IMR-90 (cell line): ENCODE data around the gene TOR1AIP2. TPM values are rescaled to one million over a fixed set of nuclear protein-coding genes. Genes with fewer than 3 reads are reported as not detected.
A peak's percentile ranks its signal among the peaks of the same experiment; 100 is the strongest.

Experiments used
- ATAC-seq: fragments of 200-7000 bp; cut with Tn5 transposase; 2 replicates; pipeline ENCODE4 v1.9.1; 2020; ENCODE audit warnings: low read depth, mild to moderate bottlenecking, moderate library complexity
- BruUV-seq: library from RNA; stranded (reverse); fragments of 400-500 nt; replicated peaks from 2 replicates; lab custom pipeline; 2021; lab: Mats Ljungman, UMichigan
- CTCF ChIA-PET: fragments of 300-600 bp; formaldehyde crosslinking; extraction: SDS; loops from one replicate; lab custom pipeline; 2021; ENCODE audit warnings: antibody characterized with exemption; lab: Yijun Ruan, JAX
- POLR2A ChIA-PET: fragments of 300-600 bp; sonication (Branson Sonifier 250); formaldehyde crosslinking; loops from one replicate; lab custom pipeline; 2022; ENCODE audit warnings: antibody characterized with exemption; ENCODE audit not compliant: unreplicated experiment; lab: Charles Lee
- DNase-seq: peaks from one replicate; pipeline ENCODE4 v3.0.0; 2013
- H2AFZ ChIP-seq: replicated peaks from 2 replicates; pipeline ENCODE3; 2013; ENCODE audit warnings: low read length, mild to moderate bottlenecking; ENCODE audit not compliant: poor library complexity
- H2AK5ac ChIP-seq: 2 replicates; pipeline ENCODE4 v1.6.1; 2013; ENCODE audit warnings: low read depth, low read length, inconsistent platforms
- H2AK9ac ChIP-seq: replicated peaks from 2 replicates; pipeline ENCODE3; 2013; ENCODE audit warnings: mild to moderate bottlenecking, low read depth, low read length, moderate library complexity; ENCODE audit not compliant: poor library complexity
- H2BK120ac ChIP-seq: 2 replicates; pipeline ENCODE4 v1.6.1; 2013; ENCODE audit warnings: low read depth, low read length, inconsistent platforms
- H2BK15ac ChIP-seq: 3 replicates; pipeline ENCODE4 v1.6.1; 2013; ENCODE audit warnings: low read depth, low read length, inconsistent platforms
- H2BK20ac ChIP-seq: 2 replicates; pipeline ENCODE4 v1.6.1; 2013; ENCODE audit warnings: low read depth, mild to moderate bottlenecking, inconsistent platforms, low read length, moderate library complexity
- H2BK5ac ChIP-seq: 2 replicates; pipeline ENCODE4 v1.6.1; 2013; ENCODE audit warnings: mild to moderate bottlenecking, low read depth, low read length, inconsistent platforms; ENCODE audit not compliant: poor library complexity, severe bottlenecking
- H3K14ac ChIP-seq: replicated peaks from 2 replicates; pipeline ENCODE4 v1.6.1; 2013; ENCODE audit warnings: low read depth, low read length, inconsistent platforms
- H3K18ac ChIP-seq: 2 replicates; pipeline ENCODE4 v1.6.1; 2013; ENCODE audit warnings: low read depth, low read length, control low read depth
- H3K23ac ChIP-seq: 2 replicates; pipeline ENCODE4 v1.6.1; 2013; ENCODE audit warnings: low read depth, low read length, inconsistent platforms
- H3K27ac ChIP-seq: 2 replicates; pipeline ENCODE4 v1.5.1; 2013; ENCODE audit warnings: mild to moderate bottlenecking, control low read depth, low read length; ENCODE audit not compliant: insufficient read depth
- H3K27me3 ChIP-seq: 2 replicates; pipeline ENCODE4 v1.6.1; 2013; ENCODE audit warnings: low read length; ENCODE audit not compliant: control insufficient read depth, insufficient read depth
- H3K36me3 ChIP-seq: 2 replicates; pipeline ENCODE4 v1.6.1; 2013; ENCODE audit warnings: low read length, mixed read lengths; ENCODE audit not compliant: control insufficient read depth, insufficient read depth
- H3K4ac ChIP-seq: 2 replicates; pipeline ENCODE4 v1.6.1; 2013; ENCODE audit warnings: low read depth, low read length, inconsistent platforms
- H3K4me1 ChIP-seq: 2 replicates; pipeline ENCODE4 v1.6.1; 2013; ENCODE audit warnings: low read length, mixed read lengths; ENCODE audit not compliant: control insufficient read depth, insufficient read depth
- H3K4me2 ChIP-seq: 2 replicates; pipeline ENCODE4 v1.6.1; 2013; ENCODE audit warnings: low read depth, mild to moderate bottlenecking, control low read depth, low read length, moderate library complexity
- H3K4me3 ChIP-seq: 2 replicates; pipeline ENCODE4 v1.5.1; 2013; ENCODE audit warnings: low read depth, mild to moderate bottlenecking, control low read depth, low read length, moderate library complexity; ENCODE audit not compliant: insufficient read depth
- H3K56ac ChIP-seq: 2 replicates; pipeline ENCODE4 v1.6.1; 2013; ENCODE audit warnings: low read length, inconsistent platforms; ENCODE audit not compliant: insufficient read depth; ENCODE audit errors: extremely low read depth
- H3K79me1 ChIP-seq, 2 experiments: 2 replicates each; pipeline ENCODE4 v1.6.1; 2013; ENCODE audit warnings: low read length in 2 of 2, inconsistent platforms in 1 of 2, low read depth in 1 of 2
- H3K9ac ChIP-seq: 2 replicates; pipeline ENCODE4 v1.6.1; 2013; ENCODE audit warnings: low read depth, low read length, control low read depth
- H3K9me1 ChIP-seq: 2 replicates; pipeline ENCODE4 v1.6.1; 2013; ENCODE audit warnings: low read length, inconsistent platforms; ENCODE audit not compliant: insufficient read depth
- H3K9me3 ChIP-seq: 2 replicates; pipeline ENCODE4 v1.6.1; 2013; ENCODE audit warnings: low read length; ENCODE audit not compliant: control insufficient read depth, insufficient read depth
- H4K20me1 ChIP-seq: 2 replicates; pipeline ENCODE4 v1.6.1; 2013; ENCODE audit warnings: low read length, inconsistent platforms; ENCODE audit not compliant: insufficient read depth
- H4K5ac ChIP-seq: 2 replicates; pipeline ENCODE4 v1.6.1; 2013; ENCODE audit warnings: mild to moderate bottlenecking, low read depth, low read length, control low read depth
- H4K8ac ChIP-seq, 2 experiments: 2 replicates each; pipeline ENCODE4 v1.6.1; 2013; ENCODE audit warnings: low read depth in 2 of 2, low read length in 2 of 2, control low read depth in 1 of 2, inconsistent platforms in 1 of 2
- H4K91ac ChIP-seq: 2 replicates; pipeline ENCODE4 v1.6.1; 2013; ENCODE audit warnings: low read depth, low read length, inconsistent platforms; ENCODE audit not compliant: insufficient read depth
- MAFK ChIP-seq: IDR thresholded peaks from 2 replicates; pipeline ENCODE4 v1.6.1; 2012; ENCODE audit warnings: low read depth, low read length, improper control_type of control experiment
- MAZ ChIP-seq: IDR thresholded peaks from 2 replicates; pipeline ENCODE4 v1.6.1; 2012; ENCODE audit warnings: low read depth, mild to moderate bottlenecking, low read length, improper control_type of control experiment, moderate library complexity, borderline replicate concordance
- NFE2L2 ChIP-seq: fragments of 150-350 bp; IDR thresholded peaks from 2 replicates; pipeline ENCODE4 v1.6.1; 2016; ENCODE audit warnings: low read depth, mild to moderate bottlenecking, low read length
- WGBS, 2 experiments: methylation state at CpG; one replicate each; pipeline versions ENCODE4 v1.1.5 to v1.1.7; 2013; ENCODE audit warnings: missing lambda C conversion rate in 2 of 2; ENCODE audit not compliant: insufficient read length in 1 of 2; ENCODE audit errors: extremely low coverage in 2 of 2; 5-methylcytosine and 5-hydroxymethylcytosine counted together
- dilution Hi-C: fragments of 300-500 bp; cut with HindIII; formaldehyde crosslinking; loops from one replicate; pipeline ENCODE4 v1.14.3; 2018; ENCODE audit warnings: low sequenced_read_pairs; ENCODE audit not compliant: unreplicated experiment
- in situ Hi-C: fragments of 300-500 bp; cut with MboI; formaldehyde crosslinking; loops from 3 replicates; pipeline ENCODE4 v1.14.3; 2019; ENCODE audit warnings: low sequenced_read_pairs, inconsistent platforms, mixed read lengths
- intact Hi-C: fragments of 100-400 bp; cut with micrococcal nuclease; formaldehyde crosslinking; loops from 2 replicates; pipeline ENCODE4 v1.10.0; 2022
- polyA plus RNA-seq, 3 experiments: library from polyadenylated mRNA; depleted of rRNA; stranded (reverse); fragments of >200 nt; gene quantifications; 2 replicates each; pipeline ENCODE4 v1.2.3, GENCODE V29; 2012; ENCODE audit warnings: low replicate concordance in 1 of 3
- total RNA-seq: library from RNA; depleted of rRNA; stranded (reverse); fragments of >200 nt; gene quantifications from 2 replicates; pipeline ENCODE4 v1.2.3, GENCODE V29; 2012
- TF ChIP-seq, protein P1 (sequence below): fragments of 150-350 bp; IDR thresholded peaks from 2 replicates; pipeline ENCODE4 v1.6.1; 2016; ENCODE audit warnings: low read depth, mild to moderate bottlenecking, low read length, moderate library complexity, borderline replicate concordance

TOR1AIP2 gene
- total and polyA plus RNA-seq, 2 of the 4 experiments (the other 2 are of a cell fraction), result 20.7 to 85.0 TPM

DNA sequence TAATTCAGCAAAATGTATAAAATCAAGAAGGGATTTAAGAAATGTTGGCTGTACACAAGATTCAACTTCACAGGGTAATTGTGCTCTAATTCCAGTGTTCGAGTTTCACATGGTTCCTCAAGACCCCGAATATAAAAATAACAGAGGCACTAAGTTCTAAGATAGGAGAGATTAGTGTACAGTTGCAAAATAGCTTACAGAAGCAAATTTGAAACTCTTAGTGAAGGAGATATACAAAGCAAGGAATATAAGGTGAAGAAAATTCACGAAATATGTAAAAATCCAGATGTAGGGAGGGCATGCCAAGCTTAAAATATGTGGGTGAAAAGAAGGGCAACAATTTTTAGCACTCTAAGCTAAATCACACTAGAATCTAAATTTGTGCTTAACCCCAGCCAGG, 29.4 kb downstream of the TOR1AIP2 start:
- no peak for DNase-seq

More for the DNA sequence above, 29.4 kb downstream of the TOR1AIP2 start:
- dilution Hi-C loops, result no loop called here
- Histone ChIP-seq H3K27me3 (no peaks in the 10 kb centered on the region), H3K4ac (no peak overlapping the region), H3K27ac (no peak overlapping the region), H3K9me3 (no peaks in the 10 kb centered on the region), H3K36me3 (peaks cover 39% of the 10 kb centered on the region), H3K4me2 (no peak overlapping the region), H4K91ac (no peak overlapping the region), H2BK5ac (no peak overlapping the region), H4K8ac (no peak overlapping the region), H2AK9ac (no peak overlapping the region), H3K79me1 (peaks cover 6 to 11% of the 10 kb centered on the region in 2 experiments), H3K9me1 (0 out of 2 replicates have a peak, but pooled peaks cover 3% of the 10 kb centered on the region), H3K23ac (no peak overlapping the region), H4K5ac (no peak overlapping the region), H2BK120ac (no peak overlapping the region), H3K9ac (no peak overlapping the region), H2AK5ac (no peak overlapping the region), H3K56ac (no peak overlapping the region), H2BK20ac (no peak overlapping the region), H3K4me3 (no peak overlapping the region), H3K14ac (no peak overlapping the region), H2AFZ (no peak overlapping the region), H2BK15ac (no peak overlapping the region), H3K18ac (no peak overlapping the region), H4K20me1 (no peaks in the 10 kb centered on the region), H3K4me1 (no peaks in the 10 kb centered on the region)
- ChIA-PET POLR2A (no interaction called here), CTCF (interaction anchor here (1.6 kb wide), 1 partner anchor 10 kb away, joined by 5 read pairs; no protein-coding TSS in a partner anchor)
- no peak for ATAC-seq
- BruUV-seq, result no TSS peak
- no CpG with 5 or more reads among the region's 3 CpGs for WGBS, 2 experiments
- in situ Hi-C loops, result no loop called here
- TF ChIP-seq MAZ (no peak), MAFK (peak; percentile 68), NFE2L2 (no peak)
- TF ChIP-seq, protein P1, sequence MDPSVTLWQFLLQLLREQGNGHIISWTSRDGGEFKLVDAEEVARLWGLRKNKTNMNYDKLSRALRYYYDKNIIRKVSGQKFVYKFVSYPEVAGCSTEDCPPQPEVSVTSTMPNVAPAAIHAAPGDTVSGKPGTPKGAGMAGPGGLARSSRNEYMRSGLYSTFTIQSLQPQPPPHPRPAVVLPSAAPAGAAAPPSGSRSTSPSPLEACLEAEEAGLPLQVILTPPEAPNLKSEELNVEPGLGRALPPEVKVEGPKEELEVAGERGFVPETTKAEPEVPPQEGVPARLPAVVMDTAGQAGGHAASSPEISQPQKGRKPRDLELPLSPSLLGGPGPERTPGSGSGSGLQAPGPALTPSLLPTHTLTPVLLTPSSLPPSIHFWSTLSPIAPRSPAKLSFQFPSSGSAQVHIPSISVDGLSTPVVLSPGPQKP, result no peak
- intact Hi-C loops, result no loop called here
